GM11168 (cell line): Measurements from ENCODE around the gene NUBP2.

Source experiments
- in situ Hi-C: fragments of 300-500 bp; cut with MboI; formaldehyde crosslinking; loops from one replicate; pipeline ENCODE4 v1.12.0; 2022; ENCODE audit warnings: low sequenced_read_pairs; ENCODE audit not compliant: unreplicated experiment

NUBP2 gene

DNA sequence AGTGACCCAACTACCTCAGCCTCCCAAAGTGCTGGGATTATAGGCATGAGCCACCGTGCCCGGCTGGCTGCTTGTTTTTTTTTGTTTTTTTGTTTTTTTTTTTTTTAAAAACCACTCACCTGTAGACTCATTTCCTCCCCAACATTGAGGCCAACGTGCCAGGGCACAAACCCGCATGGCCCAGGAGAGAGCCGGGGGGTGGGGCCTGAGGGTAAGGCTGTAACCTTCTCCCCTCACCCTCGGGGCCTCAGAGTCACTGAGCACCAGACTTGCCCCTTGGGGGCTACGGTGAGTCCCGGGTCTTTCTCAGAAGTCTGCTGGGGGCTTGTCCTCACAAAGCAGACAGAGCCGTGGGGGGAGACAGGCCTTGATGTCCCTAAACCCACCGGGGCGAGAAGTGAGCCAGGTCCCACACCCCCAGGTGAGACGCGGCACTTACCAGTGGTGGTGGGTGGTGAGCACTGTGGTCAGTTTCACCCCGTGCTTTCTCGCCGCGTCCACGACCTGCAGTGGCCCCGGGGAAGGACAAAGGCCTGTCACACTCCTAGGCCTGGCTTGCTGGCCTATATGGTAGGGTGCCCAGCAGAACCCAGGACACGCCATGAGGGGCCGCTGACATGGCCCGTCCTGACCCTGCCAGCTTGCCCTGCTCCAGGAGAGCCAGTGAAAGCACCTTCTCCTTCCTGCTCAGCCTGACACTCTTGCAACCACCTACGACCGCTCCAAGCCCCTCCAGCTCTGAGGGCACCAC is 39.3 kb downstream of the NUBP2 start:
- in situ Hi-C loops, result no loop called here

DNA sequence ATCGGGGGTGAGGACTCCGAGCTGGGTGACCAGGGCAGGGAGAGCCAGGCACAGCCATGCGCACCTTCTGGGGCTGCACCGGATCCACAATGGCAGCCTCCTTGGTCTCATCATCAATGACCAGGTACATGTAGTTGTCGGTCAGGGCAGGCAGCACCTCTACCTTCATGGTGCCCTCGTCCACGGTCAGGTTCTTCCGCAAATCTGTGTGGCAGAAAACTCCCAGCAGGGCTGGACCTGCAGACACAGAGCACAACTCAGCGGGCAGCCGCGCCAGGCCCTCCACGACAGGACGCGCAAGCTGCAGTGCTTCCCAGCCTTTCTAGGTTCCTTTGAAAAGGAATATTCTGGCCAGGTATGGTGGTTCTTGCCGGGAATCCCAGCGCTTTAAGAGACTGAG is 40.0 kb downstream of the NUBP2 start:
- in situ Hi-C loops, result no loop called here

DNA sequence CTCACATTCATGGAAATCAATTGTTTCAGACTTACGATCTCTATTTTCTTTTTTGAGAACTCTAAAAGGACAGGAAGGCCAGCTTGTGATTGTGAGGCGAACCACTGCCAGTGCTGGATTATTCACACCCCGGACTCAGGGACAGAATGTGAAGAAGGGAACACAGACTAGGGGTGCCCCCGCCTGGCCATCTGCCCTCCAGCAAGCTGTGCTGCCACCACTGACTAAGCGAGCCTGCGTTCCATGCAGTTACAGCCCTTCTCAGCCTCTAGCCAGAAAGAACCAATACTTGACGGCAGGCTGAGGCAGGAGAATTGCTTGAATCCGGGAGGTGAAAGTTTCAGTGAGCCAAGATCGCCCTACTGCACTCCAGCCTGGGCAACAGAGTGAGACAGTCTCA is 41.1 kb downstream of the NUBP2 start:
- in situ Hi-C loops, result no loop called here

DNA sequence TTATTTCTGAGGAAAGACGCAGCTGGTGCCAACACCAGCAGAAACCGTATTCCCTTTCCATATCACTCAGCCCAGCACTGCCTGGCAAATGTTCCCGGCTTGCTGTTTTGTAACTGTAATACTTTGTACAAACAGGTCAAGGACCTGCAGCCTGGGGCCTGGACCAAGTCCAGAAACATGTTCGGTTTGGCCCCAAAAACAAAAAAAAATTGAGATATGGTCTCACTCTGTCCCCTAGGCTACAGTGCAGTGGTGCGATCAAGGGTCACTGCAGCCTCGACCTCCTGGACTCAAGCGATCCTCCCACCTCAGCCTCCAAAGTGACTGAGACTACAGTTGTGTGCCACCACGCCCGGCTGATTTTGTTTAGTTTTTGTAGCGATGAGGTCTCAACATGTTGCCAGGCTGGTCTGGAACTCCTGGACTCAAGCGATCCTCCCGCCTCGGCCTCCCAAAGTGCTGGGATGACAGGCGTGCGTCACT is 42.7 kb downstream of the NUBP2 start:
- in situ Hi-C loops, result no loop called here

DNA sequence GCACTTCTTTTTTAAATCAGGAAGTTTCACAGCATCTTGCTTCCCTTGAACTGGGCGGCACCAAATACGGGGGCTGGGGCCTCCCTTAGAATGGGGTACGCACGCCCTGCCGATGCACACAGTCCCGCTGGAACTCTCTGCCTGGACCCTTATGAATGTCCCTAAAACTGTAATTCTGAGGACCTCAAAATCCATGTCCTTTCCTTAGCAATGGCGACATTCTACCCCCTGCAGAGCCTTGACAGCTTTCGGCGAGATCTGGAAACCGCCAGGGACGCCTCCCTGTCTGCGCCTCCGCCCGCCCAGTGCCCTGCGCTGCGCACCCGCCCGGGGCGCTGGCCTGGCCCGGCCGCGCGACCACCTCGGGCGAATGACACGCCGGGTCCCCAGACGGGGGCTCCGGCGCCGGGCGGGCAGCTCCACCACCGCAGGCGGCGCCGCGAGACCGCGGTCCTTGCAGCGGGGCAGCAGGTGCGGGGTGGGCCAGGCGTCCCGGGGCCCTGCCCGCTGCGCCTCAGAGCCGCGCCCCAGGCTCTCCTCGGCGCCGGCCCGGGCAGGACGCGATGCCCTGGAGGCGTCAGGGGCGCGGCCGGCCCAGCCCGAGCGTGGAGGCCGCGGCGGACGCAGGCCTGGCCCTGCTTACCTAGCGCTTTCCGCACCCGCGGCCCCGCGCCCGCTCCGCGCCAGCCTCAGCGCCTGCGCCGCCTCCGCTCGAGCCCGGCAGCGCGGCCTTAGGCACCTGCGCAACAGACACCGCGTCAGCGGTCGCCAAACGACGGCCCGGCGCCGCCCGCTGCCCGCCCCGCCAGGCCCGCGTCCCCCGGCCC is 43.3 kb downstream of the NUBP2 start:
- in situ Hi-C loops, result no loop called here

DNA sequence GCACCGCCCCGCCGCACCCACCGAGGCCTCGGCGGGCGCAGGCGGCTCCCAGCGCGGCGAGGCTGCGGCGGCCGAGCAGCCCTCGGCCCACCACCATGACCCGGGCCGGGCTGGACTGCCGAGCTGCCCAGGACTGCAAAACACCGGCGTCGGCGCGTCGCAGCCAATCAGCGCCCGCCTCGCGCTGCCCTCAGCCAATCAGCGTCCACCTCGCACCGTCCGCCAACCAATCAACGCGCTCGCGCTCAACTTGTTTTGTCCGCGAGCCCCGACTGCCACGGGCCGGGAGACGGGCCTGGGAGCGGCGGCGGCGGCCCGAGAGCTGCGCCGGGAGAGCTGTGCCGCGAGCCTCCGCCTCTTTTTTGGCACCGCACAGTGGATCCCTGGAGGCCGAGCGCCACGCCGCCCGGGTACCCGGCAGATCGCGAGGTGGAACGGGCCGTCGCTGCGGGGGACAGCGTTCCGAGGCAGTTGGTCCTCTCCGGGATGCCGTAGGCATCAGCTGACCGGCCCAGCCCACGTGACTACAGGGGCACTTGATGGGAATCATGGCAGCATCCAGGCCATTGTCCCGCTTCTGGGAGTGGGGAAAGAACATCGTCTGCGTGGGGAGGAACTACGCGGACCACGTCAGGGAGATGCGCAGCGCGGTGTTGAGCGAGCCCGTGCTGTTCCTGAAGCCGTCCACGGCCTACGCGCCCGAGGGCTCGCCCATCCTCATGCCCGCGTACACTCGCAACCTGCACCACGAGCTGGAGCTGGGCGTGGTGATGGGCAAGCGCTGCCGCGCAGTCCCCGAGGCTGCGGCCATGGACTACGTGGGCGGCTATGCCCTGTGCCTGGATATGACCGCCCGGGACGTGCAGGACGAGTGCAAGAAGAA is 44.2 kb downstream of the NUBP2 start, which contains the start of the genes FAHD1 and HAGH:
TSS of gene FAHD1 (plus strand) at position 516 of the 883 bp plus-strand sequence. CDS start at position 549, 33 bp downstream.
TSS of gene HAGH (minus strand) at position 135 of the 883 bp plus-strand sequence. CDS start at position 97, 38 bp downstream.
- in situ Hi-C loops, result no loop called here

DNA sequence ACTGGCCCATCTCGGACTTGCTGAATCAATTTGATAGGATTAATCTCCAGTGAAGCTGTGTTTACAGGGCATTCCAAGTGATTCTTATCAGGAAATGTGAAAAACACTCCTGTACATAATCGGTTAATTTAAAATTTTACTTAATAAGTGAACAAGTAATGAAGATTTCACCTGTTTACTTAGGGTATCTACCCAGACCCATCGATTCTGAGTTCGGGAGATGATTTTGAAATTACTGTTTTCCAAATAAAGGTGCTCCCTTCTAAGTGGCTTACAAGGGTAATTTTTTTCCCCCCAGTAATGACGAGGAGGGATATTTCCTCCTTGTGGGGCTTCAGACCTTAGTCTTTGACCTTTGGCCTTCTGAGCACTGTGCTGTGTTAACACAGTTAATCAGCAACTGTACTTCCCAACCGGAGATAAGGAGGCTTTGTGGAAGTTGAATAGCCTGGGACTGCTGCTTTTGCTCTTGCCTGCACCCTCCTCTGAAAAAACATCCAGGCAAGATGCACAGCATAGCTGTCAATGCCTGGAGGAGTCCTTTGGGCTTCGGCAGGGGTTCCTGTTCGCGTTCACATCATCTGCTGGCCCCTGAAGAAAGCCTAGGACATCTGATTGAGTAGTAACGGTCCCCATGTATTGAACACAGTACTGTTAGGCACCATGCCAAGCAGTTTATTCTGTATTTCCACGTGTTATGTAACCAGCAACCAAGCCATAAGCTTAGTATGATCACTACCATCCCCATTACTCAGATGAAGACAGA is 46.1 kb downstream of the NUBP2 start:
- in situ Hi-C loops, result no loop called here

DNA sequence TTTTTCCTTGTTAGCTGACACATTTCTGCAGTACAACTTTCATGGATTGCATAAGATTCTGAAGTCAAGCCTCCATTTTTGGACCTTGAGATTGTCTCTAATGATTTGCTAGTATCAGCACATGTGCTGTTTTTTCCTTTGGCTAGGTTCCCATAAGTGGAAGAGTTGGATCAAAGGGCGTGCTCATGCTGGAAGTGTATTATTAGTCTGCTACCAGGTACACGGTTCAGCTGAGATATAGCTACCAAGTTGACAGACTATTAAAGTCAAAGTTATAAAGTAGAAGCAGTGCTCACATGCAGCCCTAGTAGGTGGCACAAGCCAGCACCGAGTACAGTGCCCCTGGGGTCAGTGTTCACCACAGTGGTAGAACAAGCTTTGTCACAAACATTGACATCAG is 47.5 kb downstream of the NUBP2 start:
- in situ Hi-C loops, result no loop called here

DNA sequence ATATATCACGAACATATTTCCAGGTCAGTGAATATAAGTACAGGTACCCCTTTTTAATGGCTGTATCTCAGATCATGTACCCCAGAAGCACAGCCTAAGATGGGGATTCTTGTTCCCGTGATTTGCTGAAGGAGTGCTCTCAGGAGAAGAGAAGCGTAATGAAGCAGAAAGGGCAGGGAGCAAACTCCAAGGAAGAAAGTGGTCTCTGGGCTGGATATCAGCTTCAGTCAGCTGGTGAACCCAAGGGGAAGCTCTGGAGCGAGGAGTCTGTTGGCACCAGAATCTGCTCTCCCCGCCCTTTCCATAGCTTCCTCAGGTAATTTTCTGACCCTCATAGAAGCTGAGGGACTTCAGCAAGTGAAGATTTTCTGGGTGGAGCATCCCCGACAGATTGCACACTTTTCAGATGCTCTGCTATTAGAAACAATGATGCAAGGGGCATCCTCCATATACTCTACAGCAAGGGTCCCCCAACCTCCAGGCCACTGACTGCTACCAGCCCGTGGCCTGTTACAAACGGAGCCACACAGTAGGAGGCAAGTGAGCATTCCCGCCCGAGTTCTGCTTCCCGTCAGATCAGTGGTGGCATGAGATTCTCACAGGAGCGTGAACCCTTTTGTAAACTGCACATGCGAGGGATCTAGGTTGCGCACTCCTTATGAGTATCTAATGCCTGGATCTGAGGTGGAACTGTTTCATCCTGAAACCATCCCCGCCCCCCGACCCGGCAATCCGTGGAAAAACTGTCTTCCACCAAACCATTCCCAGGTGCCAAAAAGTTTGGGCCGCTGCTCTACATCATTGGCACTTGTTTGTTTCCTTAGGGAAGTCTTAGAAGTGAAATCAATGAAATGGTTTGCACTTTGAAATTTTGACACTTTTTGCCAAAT is 48.7 kb downstream of the NUBP2 start:
- in situ Hi-C loops, result no loop called here

DNA sequence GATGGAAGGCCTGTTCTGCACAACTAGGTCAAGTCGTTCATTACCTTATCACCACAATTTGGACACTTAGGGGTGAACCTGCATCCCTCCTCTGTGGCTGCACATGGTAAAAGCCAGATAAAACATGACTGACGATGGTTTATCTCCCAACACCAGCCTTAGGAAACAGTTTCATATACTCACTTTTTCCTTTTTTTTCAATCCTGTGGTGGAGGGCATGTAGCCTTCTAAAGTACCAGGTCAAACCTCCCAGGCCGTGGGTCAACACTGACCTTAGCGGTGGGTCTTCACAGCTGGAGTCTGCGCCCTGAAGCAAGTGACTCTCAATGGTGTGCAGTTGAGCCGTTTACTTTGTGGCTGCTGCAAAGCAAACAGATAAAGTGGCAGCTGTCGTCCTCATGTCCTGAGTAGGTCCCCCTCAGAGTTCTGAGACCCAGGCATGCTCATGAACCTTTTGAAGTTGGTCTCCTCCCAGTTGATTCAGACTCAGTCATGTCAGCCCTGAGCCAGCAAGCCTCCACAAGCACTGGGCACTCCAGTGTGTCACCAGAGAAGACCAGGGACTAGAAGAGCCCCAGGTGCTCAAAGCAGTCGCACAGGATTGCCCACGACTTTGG is 50.2 kb downstream of the NUBP2 start:
- in situ Hi-C loops, result no loop called here

DNA sequence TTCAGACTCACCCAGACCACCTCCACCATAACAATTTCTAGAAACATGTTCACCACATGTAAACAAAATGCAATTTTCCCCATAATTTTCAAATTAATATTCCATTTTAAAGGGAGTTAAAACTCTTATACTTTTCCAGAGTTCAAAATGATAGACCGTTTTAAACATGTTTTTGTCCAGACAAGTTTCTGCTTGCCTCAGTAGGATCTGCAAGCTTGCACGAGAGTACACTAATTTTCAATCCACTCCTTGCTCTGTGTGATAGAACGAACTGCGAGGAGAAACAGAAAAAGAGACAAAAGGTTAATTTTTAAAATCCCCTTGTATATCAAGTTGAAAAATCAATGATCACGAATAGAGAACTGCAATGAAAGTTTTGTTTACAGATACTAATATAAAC is 51.3 kb downstream of the NUBP2 start:
- in situ Hi-C loops, result no loop called here
